Ectodermal cell (in vitro differentiated cells): ENCODE results near the gene APH1B.
"Not testable (repeated sequence)": the region's sequence is repeated elsewhere in the genome, so short reads cannot be mapped to it uniquely, and the experiment has no call there.

Experiments used
- H3K27ac ChIP-seq: 2 replicates; pipeline ENCODE4 v1.7.0; 2013; ENCODE audit warnings: mild to moderate bottlenecking, low read depth, low read length; ENCODE audit not compliant: insufficient read depth, poor library complexity, severe bottlenecking
- H3K27me3 ChIP-seq: 2 replicates; pipeline ENCODE4 v1.7.0; 2013; ENCODE audit warnings: mild to moderate bottlenecking, low read length; ENCODE audit not compliant: insufficient read depth, control insufficient read depth, poor library complexity, severe bottlenecking
- H3K36me3 ChIP-seq: one replicate; pipeline ENCODE4 v1.7.0; 2013; ENCODE audit warnings: low read length; ENCODE audit not compliant: control insufficient read depth, insufficient read depth
- H3K4me1 ChIP-seq: one replicate; pipeline ENCODE4 v1.7.0; 2013; ENCODE audit warnings: low read length; ENCODE audit not compliant: control insufficient read depth, insufficient read depth
- H3K4me3 ChIP-seq: 2 replicates; pipeline ENCODE4 v1.7.0; 2013; ENCODE audit warnings: low read depth, low read length, control low read depth; ENCODE audit not compliant: insufficient read depth
- H3K9me3 ChIP-seq: 2 replicates; pipeline ENCODE4 v1.7.0; 2013; ENCODE audit warnings: mild to moderate bottlenecking, low read length, moderate library complexity; ENCODE audit not compliant: control insufficient read depth
- WGBS, 2 experiments: methylation state at CpG; one replicate each; pipeline ENCODE4 v1.1.7; 2013; ENCODE audit warnings: missing lambda C conversion rate in 2 of 2; 5-methylcytosine and 5-hydroxymethylcytosine counted together

The APH1B gene

DNA sequence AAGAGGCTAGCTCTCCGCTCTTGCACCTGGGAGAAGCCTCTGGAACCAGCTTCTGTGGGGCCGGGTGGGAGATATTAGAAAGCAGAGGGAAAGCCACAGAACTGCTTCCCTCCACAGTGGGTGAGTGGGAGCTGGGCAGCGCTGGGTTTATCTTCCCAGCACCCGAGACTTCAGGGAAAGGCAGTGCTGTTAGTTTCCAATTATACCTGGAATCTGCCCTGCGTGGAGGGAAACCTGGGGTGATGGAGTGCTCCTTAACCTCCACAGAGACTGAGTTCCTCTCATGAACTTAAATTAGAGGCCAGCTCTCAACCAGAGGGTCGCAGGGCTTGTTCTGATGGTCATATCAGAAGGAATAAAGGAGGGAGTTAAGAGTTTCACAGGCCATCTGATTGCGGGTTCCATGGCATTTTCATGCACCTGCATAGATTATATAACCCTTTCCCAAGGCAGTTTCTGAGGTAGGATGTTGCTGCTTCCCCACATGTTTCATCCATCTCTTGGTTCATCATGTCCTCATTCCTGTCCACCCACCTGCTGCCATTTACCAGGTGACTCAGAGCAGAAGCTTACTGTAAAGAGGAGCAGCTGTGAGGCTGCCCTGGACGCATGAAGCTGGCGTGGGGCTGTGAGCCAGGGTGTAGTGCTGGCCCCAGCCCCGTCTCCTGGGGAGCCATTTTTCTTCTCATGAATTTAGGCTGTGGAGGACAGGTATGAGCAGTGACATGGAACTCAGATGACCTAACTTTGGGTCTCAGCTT lies 61.8 kb downstream of the APH1B start:
- no peak overlapping the region for H3K4me3 ChIP-seq
- 89 to 91% methylated on average over 10 of the region's 10 CpGs for WGBS, 2 experiments
- peaks cover 8% of the 10 kb centered on the region for H3K4me1 ChIP-seq
- H3K36me3 ChIP-seq, result no peaks in the 10 kb centered on the region
- no peaks in the 10 kb centered on the region for H3K9me3 ChIP-seq
- H3K27ac ChIP-seq, result no peak overlapping the region
- peaks cover 21% of the 10 kb centered on the region for H3K27me3 ChIP-seq

DNA sequence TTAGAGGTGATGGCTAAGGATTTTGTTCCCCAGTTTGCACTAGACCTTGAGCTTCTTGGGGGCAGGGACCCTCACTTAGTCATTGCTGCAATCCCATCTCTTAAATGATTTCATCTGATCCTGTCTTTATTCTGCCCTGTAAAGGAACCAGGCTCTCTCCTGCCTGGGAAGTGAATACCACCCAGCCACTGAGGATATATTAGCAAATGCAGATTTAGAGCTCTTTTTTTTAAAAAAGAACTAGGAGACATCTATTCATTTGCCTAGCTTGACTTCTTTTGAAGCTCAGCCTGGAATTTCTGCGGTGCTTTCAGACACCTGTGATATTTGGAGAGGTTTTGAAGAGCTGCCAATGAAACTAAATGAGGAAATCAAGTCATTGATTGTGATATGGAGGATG lies 62.4 kb downstream of the APH1B start:
- Histone ChIP-seq H3K27me3 (peaks cover 21% of the 10 kb centered on the region), H3K4me1 (peaks cover 8% of the 10 kb centered on the region), H3K4me3 (no peak overlapping the region), H3K9me3 (no peaks in the 10 kb centered on the region), H3K27ac (no peak overlapping the region), H3K36me3 (no peaks in the 10 kb centered on the region)
- 3 to 24% methylated on average over 1 of the region's 1 CpG for WGBS, 2 experiments

DNA sequence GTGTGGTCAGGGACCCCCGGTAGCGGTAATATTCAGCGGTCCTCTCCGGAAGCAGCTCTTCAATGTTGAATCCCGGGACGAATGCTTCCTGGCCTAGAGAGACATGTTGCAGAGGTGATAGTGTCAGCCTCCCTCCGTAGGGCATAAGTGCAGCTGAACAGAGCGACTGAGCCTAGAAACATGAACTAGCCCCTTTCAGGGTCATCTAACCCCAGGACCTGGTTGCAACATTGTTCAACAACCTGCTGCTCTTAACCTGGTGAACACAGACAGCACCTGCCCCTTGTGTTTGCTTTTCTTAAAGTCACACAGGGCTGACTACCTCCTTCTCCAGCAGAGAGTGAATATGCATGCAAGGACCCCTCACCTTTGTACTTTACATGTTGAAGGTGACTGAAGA lies 62.9 kb downstream of the APH1B start:
- H3K4me1 ChIP-seq, result peaks cover 8% of the 10 kb centered on the region
- 37 to 47% methylated on average over 8 of the region's 8 CpGs for WGBS, 2 experiments
- no peaks in the 10 kb centered on the region for H3K9me3 ChIP-seq
- H3K27me3 ChIP-seq, result peaks cover 21% of the 10 kb centered on the region
- no peaks in the 10 kb centered on the region for H3K36me3 ChIP-seq
- no peak overlapping the region for H3K27ac ChIP-seq
- H3K4me3 ChIP-seq, result no peak overlapping the region

DNA sequence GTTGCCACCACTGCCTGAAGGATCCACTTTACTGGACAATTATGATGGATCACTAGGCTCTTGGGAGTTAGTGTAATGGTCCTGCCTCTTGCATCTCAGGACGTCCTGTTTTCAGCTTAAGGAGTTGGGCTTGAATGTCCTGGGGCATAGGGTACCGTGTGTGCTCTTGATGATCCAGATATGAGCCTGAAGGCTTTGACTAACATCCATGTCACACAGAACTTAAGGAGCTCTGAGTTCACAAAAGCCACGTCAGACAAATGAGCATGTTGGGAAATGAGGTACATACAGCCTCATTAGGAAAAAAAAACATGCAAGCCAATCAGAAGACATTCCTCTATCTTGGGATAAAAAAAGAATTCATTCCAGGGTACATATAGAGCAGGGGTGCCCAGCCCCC lies 63.5 kb downstream of the APH1B start:
- Histone ChIP-seq H3K4me1 (peaks cover 8% of the 10 kb centered on the region), H3K27me3 (peaks cover 21% of the 10 kb centered on the region), H3K4me3 (no peak overlapping the region), H3K9me3 (no peaks in the 10 kb centered on the region), H3K36me3 (no peaks in the 10 kb centered on the region), H3K27ac (no peak overlapping the region)
- WGBS, 2 experiments, result 88 to 96% methylated on average over 3 of the region's 3 CpGs

DNA sequence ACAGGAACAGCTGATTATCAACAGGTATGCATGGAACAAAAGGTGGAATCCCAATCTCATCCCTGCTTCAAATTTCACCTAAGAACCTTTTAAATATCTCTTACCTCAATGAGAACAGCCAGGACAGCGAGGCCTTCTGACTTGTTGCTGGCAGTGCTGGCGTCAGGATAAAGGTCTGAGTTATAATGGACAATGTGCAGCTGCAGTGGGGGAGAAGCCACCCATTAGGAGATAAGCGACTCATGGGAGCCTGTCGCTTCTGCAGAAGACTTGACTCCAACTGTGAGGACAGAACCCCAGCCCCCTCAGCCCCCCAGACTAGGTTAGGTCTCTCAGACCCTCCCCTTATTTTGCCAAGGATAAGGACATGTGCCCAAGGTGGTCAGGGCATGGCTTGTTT lies 64.5 kb downstream of the APH1B start:
- 94 to 98% methylated on average over 4 of the region's 4 CpGs for WGBS, 2 experiments
- H3K27ac ChIP-seq, result no peak overlapping the region
- H3K36me3 ChIP-seq, result no peaks in the 10 kb centered on the region
- peaks cover 8% of the 10 kb centered on the region for H3K4me1 ChIP-seq
- peaks cover 21% of the 10 kb centered on the region for H3K27me3 ChIP-seq
- H3K4me3 ChIP-seq, result no peak overlapping the region
- no peaks in the 10 kb centered on the region for H3K9me3 ChIP-seq

DNA sequence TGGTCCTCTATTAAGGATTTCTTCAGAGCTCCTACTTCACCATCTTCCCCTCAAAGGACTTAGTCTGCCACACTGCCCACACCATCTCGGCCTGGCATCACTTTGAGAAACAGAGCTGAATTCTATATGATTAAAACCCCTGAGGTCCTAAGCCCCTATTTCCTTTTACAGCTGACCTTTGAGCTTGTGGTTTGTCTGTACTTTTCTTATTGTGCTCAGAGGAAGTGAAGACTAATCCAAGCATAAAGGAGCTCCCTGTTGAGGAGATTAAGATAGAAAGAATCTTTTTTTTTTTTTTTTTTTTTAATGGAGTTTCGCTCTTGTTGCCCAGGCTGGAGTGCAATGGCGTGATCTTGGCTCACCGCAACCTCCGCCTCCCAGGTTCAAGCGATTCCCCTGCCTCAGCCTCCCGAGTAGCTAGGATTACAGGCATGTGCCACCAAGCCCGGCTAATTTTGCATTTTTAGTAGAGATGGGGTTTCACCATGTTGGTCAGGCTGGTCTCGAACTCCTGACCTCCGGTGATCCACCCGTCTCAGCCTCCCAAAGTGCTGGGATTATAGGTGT lies 65.7 kb downstream of the APH1B start:
- peaks cover 17% of the 10 kb centered on the region for H3K4me1 ChIP-seq
- H3K4me3 ChIP-seq, H3K36me3 ChIP-seq, H3K27ac ChIP-seq, H3K9me3 ChIP-seq: not testable (repeated sequence)
- H3K27me3 ChIP-seq, result peaks cover 21% of the 10 kb centered on the region
- WGBS, 2 experiments, result 86 to 87% methylated on average over 11 of the region's 11 CpGs

DNA sequence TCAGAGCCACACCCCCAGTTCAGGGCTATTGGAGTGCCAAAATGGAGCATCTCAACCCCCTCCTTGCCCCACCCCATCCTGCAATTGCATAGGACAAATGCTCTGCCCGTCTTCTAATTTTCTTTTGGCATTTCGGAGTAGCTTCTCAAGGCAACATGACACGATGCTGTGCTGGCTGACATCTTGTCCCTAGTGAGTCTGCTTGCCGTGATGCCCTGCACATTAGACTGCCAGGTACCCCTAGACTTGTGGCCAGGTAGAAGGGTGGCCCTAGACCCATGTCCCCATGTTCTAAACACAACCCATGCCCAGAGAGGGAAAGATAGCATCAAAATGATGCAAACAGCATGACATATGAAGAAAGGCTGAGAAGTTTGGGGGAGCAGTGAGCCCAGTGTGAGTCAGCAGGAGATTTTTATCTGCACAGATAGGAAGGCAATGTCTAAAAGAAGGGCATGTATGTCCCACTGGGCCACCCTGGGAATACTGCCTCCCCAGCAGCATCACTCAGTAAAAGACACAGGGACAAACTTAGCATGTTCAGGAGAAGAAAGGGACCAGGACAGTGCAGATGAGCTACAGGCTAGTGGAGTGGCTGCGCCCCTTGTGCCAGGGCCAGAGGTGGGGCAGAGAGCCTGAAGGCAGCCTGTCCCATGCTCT lies 67.5 kb downstream of the APH1B start:
- H3K27me3 ChIP-seq, result peaks cover 16% of the 10 kb centered on the region
- WGBS, 2 experiments, result 92 to 93% methylated on average over 5 of the region's 5 CpGs
- peaks cover 23% of the 10 kb centered on the region for H3K4me1 ChIP-seq

DNA sequence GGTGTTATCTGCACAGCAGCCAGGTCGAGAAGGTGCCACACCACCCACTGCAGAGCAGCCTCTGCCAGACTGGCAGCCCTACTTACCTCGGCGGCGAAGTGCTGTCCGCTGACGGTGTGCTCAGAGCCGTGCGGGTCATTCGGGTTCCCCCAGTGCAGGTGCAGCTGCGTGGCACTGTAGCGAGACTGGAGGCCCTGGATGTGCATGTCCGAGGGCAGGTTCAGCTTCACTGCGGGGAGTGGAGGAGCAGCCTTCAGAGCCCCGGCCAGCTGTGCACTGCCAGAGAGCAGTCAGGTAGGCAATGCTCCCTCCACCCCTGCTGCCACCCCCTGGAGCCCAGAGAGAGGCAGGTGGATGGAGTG lies 68.0 kb downstream of the APH1B start:
- Histone ChIP-seq H3K36me3 (no peaks in the 10 kb centered on the region), H3K9me3 (no peaks in the 10 kb centered on the region), H3K27ac (no peak overlapping the region), H3K4me1 (peaks cover 22% of the 10 kb centered on the region), H3K4me3 (no peak overlapping the region), H3K27me3 (peaks cover 10% of the 10 kb centered on the region)
- 92 to 95% methylated on average over 14 of the region's 14 CpGs for WGBS, 2 experiments

More for the DNA sequence above, 67.5 kb downstream of the APH1B start:
- H3K9me3 ChIP-seq, result no peaks in the 10 kb centered on the region
- H3K36me3 ChIP-seq, result no peaks in the 10 kb centered on the region
- H3K27ac ChIP-seq, result no peak overlapping the region
- no peak overlapping the region for H3K4me3 ChIP-seq

DNA sequence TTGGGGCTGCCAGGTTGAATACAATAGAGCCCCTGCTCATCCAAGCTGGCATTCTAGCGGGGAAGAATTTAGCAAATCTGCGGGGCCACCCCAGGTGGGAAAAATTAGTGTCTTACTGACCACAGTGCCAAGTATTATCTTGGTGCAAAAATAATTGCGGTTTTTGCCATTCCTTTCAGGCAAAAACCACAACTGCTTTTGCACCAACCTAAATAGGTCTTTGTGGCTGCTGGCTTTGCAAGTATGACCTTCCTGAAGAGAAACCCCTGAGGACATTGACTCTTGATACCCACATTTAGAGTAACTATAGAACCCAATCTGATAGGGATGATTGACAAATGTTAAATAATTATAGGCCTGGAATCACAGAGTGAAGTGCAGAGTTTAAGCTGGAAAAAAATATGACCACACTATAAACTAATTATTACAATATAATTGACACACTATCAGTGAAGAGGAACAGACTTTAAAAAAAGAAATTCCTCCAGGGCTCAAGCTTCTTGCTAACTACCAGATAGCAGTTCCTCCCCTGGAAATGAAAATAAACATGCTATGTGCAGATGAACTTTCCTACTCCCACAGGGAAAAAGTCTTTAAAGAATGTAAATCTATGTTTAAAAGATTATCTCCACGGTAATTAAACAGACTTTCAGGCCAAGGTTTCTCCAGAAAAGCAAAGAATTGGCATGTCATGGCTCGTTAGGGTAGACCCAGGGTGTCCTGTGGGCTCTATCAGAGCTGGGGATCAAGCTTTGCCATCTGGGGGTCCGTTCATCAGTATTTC lies 69.9 kb downstream of the APH1B start:
- Histone ChIP-seq H3K36me3 (no peaks in the 10 kb centered on the region), H3K4me3 (no peak overlapping the region), H3K4me1 (peaks cover 15% of the 10 kb centered on the region), H3K27ac (no peak overlapping the region), H3K27me3 (no peaks in the 10 kb centered on the region), H3K9me3 (no peaks in the 10 kb centered on the region)
- 84 to 91% methylated on average over 6 of the region's 6 CpGs for WGBS, 2 experiments

DNA sequence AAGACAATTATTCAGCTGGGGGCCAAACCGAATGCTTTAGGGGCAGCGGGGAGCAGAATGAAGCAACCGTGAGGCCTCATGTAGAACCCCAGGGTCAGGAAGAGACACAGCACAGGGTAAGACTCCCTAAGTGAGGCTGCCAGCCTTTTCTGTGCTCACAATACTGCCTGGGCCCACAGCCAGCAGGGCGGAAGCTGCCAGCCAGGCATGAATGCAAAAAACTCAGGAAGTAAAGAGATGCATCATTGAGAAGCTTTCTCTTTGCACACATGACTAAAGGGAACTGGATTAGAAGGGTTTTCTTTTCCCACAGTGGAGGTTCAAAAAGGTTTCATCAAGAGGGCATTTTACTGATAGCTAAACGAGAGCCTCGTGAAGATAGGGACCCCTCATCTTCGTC lies 71.0 kb downstream of the APH1B start:
- Histone ChIP-seq H3K27ac (no peak overlapping the region), H3K9me3 (no peaks in the 10 kb centered on the region), H3K4me1 (peaks cover 15% of the 10 kb centered on the region), H3K4me3 (no peak overlapping the region), H3K27me3 (no peaks in the 10 kb centered on the region), H3K36me3 (no peaks in the 10 kb centered on the region)
- 85 to 90% methylated on average over 7 of the region's 7 CpGs for WGBS, 2 experiments
